ENCODE data around the gene OSBPL2.

OSBPL2 gene

DNA sequence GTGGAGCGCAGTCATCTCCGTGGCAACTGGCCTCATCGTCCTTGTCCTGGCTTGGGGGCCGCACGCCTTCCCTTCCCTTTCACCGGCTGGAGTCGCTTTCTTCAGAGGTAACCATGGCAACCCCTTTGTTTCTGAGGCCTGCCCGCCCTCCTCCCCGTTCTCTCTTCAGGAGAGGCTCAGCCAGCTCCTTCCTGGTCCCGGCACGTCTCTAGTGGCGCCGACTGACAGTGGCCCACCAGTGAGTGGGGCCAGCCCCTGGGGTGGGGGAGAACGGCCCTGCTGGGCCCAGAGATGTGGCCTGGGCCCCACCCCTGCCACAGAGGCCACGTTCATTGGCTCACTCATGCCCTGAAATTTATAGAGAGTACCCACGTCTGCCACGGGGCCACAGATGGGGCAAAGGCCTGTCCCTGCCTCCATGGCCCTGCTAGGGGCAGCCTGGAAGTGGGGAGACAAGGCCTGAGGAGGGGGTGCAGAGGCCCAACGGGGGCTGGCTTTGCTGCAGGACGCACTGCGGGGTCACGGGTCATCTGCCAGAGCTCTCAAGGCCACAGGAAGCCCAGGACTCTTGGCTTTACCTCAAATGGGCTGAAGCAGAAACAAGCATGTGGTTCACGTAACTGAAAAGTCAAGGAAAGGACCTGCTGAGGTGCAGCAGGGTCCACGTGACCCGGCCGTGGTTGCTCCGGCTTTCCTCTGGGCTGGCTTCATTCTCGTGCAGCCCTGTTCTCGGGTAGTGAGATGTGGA is 1.4 kb upstream of the OSBPL2 start:
- no peak for DNase-seq

DNA sequence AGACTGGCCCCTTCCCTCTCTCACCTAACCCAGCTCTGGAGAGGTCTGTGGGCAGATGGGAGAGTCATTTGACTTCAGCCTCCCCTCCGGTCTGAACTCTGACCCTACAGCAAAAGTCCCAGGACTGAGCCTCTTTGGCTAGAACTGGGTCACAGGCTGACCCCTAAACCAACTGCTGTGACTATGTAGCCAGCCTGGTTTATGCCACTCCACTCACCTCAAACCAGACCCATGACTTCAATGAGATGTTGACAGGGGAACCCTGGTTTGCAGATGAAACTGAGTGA is 864 bp upstream of the OSBPL2 start:
- no peak for DNase-seq

DNA sequence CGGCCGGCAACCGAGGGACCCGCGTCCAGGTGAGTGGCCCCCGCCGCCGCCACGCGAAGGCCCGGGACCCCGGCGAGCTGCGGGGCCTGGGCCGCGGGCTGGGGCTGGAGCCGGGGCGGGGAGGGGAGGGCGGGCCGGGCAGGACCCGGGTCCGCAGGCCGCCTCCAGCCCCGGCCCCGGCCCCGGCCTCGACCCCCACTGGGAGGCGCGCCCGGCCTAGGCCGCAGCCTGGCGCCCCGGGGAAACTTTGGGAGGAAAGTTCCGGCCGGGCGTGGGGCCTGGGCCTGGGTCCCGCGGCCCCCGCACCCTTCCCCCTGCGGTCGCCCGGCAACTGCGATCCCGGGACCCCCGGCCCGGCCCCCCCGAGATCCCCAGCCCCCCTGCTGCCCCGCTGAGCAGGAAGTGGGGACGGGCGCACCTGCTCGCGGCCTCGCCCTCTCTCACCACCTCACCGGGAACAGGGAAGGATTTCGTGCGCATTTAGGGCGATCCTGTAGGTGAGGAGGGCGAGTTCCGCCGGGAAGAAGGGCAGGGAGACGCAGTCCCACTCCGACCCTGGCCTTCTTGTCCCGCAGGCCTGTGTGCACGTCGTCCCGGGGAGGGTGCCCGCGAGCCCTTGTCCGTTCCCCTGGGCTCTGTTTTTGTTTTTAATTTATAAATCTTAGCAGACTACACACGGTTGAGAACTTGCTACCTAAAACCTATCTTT is 402 bp downstream of the OSBPL2 start:
- DNase-seq: peak in 1 of 2 experiments; percentile 12

DNA sequence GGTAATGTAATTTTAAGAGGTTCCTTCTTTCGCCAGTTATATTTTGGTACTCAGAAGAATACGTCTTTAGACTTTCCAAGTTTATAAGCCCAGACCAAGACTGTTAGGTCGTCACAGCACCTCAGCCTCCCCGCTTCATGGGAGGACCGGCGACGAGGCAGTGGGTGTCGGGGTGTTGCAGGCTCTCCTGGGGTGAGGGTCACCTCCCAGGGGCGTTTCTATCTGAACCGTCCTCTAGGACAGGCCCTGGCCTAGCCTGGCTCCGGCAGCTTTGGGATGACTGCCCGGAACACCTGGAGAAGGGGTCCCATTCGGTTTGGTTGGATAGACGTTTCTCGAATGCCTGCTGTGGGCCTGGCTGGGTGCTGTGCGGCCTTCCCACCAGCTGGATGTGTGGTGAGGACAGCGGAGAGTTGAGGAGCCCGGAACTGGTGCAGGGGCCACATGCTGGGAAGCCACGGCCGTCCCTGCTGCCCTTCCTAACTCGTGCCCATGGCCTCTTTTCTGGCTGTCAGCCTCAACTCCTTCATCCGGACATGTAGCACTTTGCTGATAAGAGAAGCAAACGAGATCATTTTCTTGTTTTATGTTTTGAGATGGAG is 1.1 kb downstream of the OSBPL2 start:
- no peak for DNase-seq

DNA sequence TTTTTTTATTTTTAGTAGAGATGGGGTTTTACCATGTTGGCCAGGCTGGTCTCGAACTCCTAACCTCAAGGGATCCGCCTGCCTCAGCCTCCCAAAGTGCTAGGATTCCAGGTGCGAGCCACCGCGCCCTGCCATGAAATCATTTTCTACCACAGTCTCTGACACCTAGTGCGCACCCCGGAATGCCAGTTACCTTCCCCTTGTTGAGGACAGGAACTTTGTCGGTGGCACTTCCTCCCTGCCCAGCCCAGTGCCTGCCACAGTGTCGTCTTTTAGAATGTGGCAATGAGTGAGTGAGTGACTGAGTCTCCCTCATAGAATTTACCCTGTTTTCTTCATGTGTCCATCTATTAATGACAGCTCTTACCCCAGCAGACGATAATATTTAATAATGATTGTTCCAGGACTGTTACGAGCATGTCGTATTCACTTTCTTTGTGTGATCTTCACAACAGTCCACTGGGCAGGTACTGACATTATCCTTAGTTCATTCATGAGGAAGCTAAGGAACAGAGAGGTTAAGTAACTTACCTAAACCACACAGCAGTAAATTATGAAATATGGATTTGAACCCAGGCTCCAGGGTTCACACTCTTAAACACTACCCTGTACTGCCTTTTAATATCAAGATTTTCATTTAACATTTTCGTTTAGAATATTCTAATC is 1.8 kb downstream of the OSBPL2 start:
- no peak for DNase-seq

DNA sequence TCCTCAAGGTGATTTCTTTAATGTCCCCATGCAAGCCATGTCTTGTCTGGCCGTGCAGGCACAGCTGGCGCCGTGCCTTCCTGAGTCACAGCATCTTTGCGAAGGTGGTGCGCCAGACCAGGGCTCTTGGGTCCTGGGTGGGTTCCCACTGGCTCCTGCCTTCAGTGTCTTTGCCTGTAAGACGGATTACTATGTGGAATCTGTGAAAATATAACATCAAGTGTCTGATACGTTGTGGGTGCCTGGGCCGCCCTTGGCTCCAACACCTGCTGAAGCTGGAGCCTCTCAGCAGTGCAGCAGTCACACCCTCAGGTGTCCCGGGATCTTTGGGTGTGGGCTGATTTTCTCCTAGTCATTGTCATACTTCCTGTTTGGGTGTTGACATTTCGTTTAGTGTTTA is 3.2 kb downstream of the OSBPL2 start:
- DNase-seq: no peak

DNA sequence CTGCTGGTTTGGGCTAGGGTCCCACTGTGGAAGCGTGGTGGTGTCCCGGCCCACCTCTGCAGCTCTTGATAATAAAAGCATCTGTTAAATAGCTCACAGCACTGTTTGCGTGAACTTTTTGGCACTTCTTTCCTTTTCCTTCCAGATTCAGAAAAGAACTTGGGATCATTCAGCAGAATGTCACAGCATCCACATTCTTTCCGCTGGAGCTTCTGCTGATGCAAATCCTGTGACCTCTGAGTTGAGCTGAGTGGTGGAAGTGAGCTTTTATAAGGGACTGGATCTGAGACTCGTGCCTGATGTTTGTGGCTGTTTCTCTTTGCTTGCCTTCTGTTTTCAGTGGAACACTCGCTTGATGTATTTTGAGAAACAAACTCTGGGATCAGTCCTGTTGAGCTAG is 3.9 kb downstream of the OSBPL2 start:
- no peak for DNase-seq

DNA sequence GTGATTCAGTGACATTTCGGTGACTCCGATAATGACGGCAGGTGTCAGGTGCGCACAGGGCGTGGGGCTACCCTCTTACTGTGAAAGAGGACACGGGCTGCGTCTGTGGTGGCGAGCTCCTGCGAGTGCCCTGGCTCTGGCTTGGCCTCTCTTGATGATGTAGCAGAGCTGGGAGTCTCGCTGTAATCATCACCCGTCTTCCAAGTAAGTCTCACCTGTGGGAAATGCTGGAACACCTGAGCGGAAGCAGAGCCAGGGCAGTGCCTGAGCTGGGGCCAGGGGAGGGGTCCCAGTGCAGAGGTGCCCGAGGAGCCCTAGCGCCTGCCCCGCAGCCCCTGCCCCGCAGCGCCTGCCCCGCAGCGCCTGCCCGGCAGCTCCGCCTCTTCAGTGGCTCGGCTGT is 4.8 kb downstream of the OSBPL2 start:
- no peak for DNase-seq

DNA sequence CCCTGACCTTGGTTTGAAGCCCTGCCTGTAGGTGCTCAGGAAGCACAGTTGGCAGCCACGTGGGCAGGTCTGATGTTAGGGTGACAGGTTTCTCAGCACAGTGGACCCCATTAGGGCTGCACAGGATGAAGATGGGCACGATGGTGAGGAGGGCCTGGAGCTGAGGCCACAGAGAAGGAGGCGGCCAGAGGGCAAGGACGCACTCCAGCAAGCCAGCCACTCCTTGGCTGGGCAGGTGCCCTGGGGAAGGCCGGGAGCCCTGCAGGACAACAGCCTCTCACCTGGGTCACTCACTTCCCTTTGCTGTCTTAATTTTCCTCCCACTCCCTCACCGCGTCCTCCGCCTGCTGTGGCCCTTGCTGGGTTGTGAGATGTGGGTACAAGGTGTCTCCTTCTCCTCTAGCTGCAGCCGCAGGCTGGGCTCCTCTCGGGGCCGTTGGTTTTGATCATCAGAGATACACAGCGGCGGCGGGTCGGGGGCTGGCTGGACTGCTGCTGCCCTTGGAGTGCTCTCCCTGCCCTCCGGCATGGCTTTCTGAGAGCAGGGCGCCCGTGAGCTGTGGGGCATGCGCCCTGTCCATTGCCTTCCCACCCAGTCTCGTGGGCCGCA is 5.7 kb downstream of the OSBPL2 start:
- DNase-seq: no peak

DNA sequence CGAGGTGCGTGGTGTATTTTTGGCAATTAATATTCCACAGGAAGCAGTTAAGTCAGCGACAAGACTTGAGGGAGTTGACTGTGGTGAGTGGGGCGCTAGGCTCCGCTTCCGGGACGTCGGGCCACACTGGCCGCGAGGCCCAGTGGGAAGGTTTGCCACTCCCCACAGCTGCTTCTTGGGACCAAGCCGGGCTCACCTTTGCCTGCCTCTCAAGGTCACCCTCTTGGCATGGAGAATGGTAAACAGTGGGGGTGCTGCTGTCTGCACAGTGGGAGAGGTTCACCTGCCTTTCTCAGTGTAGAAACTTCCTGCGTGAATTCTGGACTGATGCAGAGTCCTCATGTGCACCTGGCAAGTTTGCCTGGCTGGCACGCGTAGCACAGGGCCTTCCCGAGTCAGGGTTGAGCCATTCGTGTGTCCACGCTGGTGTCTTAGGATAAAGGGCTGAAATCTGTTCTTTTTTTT is 6.4 kb downstream of the OSBPL2 start:
- no peak for DNase-seq

DNA sequence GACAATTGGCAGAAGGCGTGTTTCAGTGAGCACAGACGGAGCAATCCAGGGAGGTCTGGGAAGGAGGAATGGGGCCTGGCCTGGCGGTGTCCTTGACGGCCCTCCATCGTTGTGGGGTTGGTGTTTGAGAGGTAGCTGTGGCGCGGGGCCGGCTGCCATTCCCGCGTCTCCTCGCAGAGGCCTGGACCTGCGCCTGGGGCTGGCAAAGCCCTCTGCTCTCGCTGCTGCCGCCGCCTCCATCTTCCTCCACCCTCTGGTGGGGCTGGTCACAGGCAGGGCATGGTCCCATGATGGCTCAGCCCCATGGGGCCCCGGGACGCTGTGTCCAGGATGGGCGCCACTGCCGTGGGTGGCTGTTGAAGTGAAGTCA is 7.6 kb downstream of the OSBPL2 start:
- DNase-seq: no peak

DNA sequence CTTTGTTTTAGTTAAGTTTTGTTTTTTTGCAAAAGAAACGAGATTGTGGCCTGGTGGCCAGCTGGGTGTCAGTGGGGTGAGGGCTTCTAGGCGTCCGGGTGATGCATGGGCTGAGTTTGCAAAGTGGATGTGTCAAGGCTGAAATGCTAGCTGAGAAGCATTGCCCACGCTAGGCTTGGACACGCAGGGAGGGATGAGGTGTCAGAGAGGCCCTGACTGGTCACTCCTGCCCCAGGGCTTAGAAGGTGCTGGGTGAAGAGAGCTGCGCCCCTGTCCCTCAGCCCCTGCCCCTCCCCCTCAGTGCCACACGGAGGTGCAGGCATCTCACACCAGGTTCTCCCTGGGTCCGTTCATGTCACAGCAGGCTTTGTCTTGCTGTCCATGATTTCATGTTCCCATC is 8.1 kb downstream of the OSBPL2 start:
- no peak for DNase-seq

DNA sequence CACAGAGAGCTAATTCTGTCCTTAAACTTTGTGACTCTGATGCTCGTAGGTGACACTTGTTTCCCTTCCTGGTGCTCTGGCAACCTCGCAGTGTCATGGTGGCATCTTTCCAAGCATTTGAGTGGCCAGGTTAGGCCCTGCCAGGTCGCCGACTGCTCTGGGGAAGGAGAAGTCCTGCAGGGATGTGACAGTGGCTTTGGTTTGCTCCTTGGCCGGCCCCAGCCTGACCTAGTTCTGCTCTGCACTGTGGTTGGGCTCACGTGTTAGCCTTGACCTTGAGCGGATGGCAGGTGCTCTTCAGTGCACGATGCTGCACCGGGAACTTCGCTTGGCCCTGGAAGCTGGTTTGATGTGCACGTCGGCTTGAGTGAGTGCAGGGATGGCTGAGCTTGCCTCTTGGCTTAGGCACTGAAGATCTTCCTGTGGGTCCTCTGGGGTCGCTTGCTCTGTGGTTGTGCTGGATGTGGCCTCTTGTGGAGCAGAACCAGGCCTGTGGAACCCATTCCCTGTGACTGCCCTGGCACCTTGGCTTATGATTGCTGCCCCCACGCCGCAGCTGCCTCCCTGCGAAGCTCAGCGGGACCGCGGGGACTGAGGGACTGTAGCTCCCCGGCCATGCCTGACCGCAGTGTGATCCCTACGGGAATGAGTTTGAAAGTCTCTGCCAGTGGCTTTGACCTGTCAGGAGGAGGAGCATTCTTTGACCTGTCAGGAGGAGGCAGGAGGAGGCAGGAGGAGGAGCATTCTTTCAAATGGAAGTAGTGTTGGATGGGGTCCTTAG is 8.7 kb downstream of the OSBPL2 start:
- DNase-seq: no peak

DNA sequence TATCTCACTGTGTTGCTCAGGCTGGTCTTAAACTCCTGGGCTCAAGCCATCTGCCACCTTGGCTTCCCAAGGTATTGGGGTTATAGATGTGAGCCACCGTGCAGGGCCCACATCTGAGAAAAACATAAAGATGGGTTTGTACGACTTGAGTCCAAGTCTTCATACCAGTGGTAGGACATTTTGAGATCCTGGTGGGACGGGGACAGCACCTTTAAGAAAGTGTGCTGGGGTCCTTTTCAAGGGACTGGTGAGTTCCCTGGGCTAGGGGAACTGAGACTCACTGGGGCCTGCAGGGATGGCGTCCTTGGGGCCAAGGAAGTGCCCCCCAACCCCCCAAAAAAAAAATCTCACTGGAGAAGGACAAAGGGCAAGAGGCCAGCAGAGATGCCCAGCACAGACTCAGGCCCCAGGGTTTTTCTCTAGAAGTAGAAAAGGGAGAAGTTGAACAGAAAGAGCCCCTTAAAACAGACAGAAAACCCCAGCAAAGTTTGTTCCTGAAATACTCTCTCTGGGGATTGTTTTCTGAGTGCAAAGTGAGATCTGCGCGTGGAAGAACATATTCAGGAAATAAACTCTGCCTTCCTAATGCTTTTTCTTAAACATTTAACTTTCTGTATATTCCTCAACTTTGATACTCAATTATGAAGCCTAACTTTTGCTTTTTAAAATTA is 10.7 kb downstream of the OSBPL2 start:
- no peak for DNase-seq

DNA sequence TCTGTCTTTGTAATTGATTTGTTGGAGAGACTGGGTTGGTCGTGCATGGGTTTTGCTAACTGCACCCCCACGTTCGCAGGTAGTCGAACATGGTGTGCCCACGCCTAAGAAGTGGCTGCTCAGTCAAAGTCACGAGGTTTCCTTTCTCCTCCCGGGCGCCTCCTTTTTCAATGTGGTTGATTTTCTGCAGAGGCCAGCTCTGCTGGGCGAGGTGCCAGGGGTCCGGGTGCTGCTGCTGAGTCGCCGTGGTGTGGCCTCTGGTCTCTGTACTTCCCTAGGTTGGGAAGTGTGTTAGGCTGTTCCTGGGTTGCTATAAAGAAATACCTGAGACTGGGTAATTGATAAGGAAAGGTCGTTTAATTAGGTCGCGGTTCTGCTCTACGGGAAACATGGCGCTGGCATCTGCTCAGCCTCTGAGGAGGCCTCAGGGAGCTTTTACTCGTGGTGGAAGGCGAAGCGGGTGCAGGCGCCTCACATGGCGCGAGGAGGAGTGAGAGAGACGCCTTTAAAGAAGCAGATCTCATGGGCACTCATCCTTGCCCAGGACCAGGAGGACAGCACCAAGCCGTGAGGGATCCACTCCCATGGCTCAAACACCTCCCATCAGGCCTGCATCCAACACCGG is 14.1 kb downstream of the OSBPL2 start:
- DNase-seq: no peak

DNA sequence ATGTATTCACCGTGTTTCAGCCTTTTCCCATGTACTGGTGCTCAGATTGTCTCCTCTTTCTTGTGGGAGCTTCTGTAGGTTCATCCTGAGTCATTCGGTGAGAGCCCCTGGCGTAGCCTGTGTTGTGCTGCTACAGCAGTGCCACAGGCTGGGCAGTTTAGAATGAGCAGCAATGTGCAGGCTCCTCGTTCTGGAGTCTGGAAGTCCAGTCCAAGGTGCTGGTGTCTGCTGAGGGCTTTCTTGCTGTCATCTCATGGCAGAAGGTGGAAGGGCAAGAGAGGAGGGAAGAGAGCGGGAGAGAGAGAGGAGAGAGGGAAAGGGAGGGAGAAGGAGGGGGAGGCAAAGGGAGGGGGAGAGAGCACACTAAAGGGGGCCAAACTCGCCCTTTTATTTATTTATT is 15.1 kb downstream of the OSBPL2 start:
- DNase-seq: no peak

DNA sequence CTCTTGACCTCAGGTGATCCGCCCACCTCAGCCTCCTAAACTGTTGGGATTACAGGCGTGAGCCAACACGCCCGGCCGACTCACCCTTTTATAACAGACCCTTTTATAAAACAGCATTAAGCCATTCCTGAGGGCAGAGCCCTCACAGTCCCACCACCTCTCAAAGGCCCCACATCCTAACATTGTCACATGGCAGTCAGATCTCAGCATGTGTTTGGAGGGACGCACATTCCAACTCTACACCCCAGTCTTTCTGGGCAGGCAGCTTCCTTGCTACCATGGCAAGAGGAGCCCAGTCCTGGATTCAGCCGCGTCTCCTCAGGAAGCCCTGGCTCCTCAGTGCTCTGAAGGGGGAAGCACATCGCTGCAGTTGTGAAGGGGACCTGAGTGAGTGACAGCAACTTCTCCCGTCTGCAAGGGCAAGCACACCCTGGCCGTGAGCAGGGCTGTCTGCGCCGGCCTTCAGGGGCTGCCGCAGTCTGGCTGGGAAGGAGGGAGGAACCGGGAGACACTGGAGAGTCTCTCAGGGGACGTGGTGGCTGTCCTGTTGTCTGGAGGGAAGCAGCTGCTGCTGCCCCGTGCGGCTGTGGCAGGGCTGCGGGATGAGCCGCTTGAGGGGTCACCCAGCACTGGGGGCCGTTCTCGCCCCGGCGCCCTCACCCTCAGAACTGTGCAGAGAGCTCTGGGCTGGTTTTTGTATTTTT is 15.9 kb downstream of the OSBPL2 start:
- no peak for DNase-seq

DNA sequence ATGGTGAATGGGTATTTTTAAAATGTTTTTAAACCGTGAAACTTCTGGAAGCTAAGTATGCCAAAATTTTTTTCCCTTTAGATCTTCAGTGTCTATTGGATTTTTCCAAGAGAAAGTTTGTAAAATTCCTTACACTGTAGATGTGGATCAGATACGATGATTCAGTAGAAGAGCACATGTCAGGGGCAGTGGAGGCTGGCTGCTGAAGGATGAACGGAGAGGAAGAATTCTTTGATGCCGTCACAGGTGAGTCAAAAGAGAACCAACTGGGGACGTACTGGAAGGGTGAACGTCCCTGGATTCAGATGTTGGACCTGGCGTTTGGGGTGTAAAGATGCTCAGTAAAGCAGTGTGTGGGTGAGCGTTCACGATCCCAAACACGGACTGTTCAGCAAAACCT is 17.7 kb downstream of the OSBPL2 start:
- DNase-seq: no peak

DNA sequence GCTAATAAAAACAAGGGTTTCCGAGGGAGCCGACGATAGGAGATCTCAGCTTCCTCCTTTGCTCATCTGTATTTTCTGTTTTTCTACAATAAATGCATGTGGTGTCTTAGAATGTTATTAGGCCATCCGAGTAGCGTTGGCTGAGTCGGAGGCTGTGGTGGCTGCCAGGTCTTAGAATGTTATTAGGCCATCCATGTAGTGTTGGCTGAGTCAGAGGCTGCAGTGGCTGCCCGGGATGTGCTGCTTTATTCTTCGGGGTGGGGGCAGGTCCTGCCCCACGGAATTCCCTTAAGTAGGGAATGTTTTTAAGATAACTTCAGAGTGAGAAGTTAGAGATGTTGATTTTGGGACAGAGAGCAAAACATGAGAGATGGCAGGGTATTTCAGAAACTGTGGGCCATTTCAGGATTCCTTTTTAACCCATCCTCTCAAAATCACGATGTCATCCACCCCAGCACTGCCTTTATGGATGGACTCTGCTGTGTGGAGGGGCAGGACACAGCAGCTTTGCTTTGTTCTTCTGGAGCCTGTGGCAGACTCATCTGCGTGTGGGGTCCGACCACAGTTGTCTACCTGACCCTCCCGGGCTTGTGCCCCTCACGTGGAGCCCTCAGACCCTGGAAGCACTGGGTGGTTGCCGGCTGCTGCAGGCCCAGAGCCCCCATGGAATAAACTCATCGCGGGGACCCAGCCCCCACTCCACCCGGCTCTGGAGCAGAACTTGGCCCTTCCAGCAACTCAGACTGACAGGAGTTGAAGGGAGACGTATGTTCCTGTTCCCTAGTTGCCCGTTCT is 20.4 kb downstream of the OSBPL2 start:
- DNase-seq: no peak

DNA sequence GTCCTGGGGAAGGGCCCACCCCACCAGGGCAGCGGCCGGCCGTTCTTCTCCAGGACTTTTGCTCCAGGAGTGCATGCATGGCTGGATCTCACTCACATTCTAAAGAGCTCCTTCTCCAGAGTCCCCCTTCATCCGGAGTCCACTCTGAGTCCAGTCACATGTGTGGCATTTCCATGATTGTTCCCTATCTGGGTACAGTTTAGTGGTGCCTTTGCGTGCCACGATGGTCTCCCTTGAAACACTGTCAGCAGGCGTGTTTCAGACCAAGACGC is 20.9 kb downstream of the OSBPL2 start:
- DNase-seq: no peak

Measured in activated CD4-positive, alpha-beta T cell treated with anti-CD3 and anti-CD28 coated beads, Interleukin-2, amount 50 U/mL, for 48 hours (primary cell).